OCI-M1 (cell line): ENCODE data around the gene MIAT.
"Not testable (repeated sequence)": the region's sequence is repeated elsewhere in the genome, so short reads cannot be mapped to it uniquely, and the experiment has no call there.

ENCODE experiments used
- DNase-seq: peaks from one replicate; lab custom pipeline; 2025; lab: John Stamatoyannopoulos, UW

MIAT gene

DNA sequence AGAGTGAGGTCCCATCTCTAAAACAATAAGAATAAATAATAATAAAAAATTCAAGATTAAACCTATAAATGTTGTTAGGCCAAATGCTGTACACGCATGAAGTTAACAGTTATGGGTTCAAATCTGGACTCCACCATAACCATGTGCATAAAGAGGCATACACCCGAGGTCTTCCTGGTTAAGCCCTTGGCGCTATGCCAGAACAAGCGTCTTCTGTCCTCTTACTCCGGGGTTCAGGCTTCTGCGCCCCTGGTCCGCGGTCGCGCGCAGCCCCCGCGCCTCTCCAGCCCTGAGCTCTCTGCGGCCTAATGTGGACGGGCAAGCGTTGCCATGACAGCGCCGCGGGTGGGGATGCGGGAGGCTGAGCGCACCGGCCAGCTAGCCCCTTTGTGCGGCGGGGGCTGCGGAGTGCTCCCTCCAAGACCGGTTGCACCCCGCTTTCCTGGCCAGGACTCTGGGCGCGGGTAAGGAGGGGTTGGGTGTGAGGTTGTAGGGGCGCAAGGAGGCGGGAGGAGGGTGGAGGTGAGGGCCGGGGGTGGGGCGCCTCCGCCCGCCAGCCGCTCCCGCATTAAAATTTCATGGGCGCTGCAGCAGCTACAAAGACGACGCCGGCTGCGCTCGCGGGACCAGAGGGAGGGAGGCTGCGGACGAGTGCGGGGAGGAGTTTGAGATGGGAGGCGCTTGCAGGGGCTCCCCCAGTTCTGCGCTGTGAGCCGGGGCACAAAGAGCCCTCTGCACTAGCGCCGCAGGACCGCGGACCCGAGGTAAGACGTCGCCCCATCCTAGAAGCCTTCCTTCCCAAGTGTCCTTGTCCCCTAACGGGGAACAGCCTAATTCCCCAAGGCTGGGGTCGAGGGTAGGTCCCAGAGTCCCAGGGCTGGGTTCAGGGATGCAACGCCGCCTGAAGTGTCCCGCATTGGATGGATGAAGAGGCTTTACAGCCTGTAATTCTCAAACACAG, at the start of gene MIAT:
Gene MIAT (plus strand): TSS at position 698 of the 961 bp plus-strand sequence.
- DNase-seq = no peak

DNA sequence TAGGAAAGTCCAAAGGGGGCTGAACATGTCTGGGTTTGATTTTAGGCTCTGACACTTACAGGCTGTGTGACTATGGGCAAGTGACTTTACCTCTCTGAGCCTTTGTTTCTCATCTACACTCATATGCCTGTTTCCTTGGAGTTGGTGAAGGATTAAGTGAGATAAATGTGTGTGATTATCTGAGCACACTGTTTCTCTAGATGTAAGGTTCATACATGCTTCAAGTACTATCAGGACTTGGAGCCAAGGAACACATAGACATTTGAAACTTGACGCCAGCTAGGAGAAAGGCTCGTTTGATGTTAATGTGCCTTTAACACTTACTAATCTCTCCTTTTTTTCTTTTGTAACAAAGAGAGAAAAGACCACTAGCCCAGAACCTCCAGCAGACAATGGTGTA, 49.3 kb upstream of the MIAT start:
- DNase-seq = no peak

DNA sequence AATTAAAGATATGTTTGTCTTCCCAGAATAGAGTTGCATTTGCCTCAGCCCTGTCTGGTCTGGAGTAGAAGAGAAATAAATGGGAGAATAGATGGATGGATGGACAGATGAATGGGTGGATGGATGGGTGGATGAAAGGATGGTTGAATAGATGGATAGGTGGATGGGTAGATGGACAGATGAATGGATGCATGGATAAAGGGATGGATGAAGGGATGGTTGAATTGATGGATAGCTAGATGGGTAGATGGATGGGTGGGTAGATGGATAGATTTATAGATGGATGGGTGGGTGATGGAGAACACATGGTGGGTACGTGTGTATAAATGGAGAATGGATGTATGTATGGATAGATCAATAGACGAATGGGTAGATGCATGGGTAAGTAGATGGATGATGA, 48.1 kb upstream of the MIAT start:
- DNase-seq = no peak

DNA sequence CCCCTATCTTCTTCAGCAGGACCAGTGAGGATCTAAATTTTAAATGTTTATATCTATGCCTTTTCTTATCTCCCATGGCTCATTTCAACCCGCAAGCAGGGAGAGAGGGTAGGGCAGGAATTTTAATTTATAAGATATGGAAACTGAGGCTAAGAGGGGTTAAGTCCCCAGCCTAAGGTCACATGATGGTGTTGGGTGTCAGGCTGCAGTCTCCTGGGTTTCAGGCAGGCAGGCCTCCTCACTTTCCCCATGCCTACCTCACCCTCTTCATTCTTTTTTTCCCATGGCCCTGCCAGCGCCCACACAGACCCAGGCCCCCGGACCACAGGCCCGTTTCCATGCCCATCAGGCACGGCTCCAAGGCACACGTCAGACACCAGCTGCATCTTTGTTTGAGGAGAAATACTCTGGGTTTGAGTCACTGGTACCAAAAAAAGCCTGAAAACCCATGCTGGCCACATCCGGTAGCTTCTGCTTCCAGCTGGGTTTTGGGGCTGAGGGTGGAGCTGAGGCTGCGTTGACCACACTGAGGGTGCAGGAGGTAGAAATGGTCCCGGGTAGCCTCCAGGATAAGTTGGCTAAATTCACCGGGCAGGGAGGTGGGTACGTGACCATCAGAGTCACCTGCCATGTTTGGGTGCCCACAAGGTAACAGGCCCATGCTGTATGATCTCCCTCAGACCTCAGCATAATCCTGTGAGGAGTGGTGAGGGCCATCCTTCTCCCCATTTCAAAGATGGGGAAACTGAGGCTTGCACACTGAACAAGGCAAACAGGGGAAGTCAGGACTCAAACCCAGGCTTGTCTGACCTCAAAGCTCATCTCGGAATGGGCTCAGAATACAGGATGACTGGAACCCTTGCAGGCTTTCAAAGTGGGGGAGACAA, 47.1 kb upstream of the MIAT start:
- peak; percentile 40 for DNase-seq

DNA sequence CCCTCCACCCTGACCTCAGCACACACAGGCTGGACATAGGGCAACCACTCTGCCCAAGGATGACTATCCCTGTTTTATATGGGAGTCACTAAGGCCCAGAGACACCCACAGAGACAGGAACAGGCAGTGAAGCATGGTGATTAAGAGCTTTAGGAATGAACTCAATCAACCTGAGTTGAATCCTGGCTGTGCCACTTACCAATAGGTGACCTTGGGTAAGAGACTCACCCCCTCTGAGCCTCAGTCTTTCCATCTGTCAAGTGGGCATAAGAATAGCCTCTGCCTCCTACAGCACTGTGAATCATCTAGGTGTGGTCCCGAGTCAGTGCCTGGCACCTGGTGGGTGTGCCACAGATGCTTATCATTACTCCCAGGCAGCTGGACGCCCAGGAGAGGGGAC, 46.4 kb upstream of the MIAT start:
- DNase-seq = no peak

DNA sequence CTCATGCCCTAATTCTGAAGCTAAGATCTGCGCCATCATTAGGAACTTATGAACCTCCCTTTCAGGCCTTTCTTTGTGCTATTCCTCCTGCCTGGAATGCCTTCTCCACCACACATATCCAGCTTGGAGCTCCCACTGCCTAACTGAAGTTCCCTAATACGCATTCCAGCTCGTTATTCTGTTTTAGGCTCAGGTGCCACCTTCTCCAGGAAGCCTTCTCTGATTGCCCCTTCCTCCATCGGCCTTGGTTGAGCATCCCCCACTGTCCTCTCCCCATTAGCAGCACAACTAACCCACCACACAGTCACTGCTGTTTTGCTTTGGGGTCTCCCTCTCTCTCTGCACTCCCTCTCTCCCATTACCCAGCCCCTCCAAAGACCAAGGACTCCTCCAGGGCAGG, 44.7 kb upstream of the MIAT start:
- no peak for DNase-seq

DNA sequence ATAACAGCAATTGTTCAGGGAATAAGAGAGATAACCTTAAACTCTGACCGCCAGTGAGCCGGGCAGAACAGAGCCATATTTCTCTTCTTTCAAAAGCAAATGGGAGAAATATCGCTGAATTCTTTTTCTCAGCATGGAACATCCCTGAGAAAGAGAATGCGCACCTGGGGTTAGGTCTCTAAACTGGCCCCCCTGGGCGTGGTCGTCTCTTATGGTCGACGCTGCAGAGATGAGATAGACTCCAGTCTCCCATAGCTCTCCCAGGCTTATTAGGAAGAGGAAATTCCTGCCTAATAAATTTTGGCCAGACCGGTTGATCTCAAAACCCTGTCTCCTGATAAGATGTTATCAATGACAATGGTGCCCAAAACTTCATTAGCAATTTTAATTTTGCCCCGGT, 43.6 kb upstream of the MIAT start:
- DNase-seq = not testable (repeated sequence)

DNA sequence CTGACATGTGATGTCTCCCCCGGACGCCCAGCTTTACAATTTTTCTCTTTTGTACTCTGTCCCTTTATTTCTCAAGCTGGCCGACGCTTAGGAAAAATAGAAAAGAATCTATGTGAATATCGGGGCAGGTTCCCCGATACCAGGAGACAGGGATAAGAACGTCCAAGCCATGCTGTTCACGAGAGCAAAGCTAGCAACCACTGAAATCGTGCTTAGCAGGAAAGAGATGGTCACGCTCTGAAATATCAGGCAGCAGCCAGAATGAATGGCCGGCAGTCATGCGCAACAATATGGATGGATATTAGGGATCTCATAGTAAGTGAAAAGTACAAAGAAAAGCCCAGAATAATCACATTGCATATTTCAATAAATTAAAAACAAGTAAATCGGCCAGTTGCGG, 43.1 kb upstream of the MIAT start:
- no peak for DNase-seq

DNA sequence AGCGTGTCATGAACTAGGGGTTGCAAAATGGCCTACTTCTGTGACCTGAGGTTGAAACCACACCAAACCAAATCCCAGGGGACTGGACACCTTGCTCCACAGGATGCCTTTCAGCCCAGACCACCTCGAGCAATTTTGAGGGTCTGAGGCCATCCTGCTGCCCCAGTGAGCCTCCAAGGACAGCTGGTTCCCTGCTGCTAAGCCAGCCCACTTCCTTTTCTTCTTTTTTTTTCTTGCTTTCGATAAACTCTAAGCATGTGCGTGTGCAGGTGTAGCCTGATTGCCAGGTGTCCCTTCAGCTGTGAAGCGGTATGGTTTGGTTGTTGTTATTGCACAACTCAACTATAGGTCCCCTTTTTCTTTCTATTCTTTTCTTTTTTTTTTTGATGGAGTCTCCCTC, 42.2 kb upstream of the MIAT start:
- DNase-seq = no peak

DNA sequence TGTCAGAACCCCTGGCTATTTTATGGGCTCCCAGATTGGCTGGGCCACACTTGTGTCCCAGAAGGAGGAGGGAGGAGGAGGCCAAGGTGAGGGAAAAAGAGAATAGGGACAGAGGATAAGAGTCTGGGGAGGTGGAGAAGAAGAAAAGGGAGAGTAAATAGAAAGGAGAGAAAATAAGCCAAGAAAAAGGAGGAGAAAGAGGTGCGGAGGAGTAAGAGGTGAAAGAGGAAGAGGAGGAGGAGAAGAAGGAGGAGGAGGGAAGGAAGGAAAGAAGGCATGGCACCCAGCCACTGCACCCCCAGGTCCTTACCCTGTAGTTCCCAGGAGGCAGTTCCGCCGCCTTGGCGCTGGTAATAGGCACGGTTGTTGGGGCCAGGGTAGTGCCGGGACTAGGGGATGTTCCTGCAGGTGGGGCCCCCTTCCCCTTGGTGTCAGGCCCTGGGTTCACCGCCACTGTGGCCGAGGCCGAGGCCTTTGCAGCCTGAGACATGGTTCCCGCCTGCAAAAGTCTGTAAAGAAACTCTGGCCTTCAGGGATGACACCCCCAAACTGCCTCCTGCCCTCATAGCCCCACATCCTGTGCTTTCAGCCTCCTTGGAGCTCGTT, 41.5 kb upstream of the MIAT start:
- DNase-seq = no peak

DNA sequence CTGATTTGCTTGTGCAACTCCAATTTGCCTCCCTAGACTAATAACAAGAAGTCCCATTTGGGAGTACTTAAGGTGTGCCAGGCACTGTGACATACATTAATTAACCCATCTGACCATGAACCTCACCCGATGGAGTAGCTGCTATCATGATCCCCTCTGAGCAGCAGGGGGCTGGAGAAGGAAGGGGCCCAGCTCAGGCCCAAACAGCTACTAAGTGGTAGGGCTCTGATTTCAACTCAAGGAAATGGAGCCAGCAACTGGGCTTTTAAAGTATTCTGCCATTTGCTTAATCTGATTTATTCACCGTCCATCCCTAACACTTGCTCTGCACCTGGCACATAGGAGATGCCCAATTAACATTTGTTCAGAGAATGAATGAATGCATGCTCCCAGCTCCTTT, 40.7 kb upstream of the MIAT start:
- no peak for DNase-seq

DNA sequence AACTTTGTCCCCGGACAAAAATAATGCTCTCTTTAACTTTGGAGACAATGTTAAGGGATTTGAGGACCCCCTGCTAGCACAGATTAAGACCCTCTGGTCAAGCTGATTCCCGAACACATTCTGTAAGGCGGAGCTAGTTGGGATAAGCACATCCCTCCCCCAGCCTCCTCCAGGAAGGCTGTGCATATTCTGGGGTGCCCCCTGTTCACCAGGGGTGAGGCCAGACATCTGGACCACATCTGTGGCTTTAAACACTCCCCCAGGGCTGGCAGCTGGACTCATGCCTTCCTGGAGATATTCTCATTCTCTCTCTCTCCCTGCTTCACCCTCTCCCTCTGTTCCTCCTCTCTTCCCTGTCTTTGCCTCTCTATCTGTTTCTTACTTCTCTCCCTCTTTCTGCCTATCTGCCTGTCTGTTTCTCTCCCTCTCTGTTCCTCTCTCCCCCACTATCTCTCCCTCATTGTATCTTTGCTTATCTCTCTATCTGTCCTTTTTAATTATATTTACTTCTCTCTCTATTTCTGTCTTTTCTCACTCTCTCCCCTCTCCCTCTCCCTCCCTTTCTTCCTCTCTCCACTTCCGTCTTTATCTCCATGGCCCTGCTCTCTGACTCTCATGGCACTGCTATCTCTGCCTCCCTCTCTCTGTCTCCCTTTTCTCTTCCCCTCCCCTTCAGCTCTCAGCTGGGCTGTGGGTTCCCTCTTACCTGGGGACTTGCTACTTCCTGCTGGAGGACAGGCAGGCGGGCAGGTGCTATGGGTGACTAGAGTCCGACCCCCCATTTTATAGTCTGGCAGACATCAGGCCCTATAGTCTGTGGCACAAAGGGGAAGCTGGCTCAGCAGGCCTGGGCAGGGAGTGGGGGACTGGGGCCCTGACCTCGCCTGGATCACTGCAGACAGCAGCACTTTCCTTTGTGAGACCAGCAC, 39.9 kb upstream of the MIAT start, which contains the start of gene CRYBB1:
Gene CRYBB1 (minus strand): TSS at position 757 of the 929 bp plus-strand sequence. CDS start 1,708 bp downstream, outside the sequence.
- peak; percentile 92 for DNase-seq

DNA sequence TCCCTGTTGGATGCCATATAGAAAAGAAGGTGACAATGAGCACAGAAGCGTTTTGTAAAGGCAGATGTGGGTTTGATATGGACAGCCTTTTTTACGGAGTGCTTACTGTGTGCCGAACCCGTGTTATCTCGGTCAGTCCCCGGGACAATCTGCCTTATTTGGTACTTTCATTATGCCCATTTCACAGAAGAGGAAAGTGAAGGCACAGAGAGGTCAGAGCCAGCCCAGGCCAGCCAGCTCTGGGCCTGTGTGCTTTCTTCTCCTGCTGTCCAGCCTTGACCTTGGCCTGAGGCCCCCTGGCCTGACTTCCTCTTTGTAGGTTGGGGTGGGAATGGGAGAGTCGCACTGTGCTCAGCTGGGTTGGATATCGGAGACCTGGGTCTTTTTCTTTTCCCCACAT, 38.9 kb upstream of the MIAT start:
- no peak for DNase-seq

DNA sequence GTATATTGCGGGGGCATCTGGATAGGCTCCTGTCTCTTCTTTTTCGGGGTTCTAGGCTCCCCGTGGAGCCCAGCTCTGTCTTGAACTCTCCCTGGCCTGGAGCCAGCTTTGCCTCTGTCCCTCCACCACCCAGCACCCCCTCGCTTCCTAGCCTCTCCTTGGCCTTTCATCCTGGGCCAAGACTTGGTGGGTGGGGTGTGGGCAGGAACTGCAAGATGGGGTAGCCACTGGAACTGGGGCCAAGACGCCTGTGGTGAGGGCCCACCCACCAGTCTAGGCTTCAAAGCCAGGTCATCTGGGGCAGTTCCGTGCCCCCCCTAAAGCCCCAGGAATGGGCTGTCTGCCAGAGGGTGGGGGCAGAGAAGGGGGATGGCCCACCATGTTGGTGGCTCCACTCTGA, 37.9 kb upstream of the MIAT start:
- no peak for DNase-seq

DNA sequence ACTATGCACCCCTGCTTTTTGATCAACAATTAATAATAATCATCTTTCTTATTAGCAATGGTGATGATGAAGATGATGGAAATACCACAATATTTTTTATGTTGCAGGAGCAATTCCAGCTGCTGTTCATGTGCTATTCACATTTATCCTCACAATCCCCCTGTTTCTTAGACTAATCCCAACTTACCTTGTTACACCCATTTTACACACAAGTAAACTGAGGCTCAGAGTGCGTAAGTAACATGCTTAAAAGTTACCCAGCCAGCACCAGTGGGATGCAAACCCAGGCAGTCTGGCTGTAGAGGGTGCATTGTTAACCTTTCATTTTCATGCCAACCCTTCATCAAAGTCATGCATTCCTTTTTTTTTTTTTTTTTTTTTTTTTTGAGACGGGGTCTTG, 37.2 kb upstream of the MIAT start:
- no peak for DNase-seq

DNA sequence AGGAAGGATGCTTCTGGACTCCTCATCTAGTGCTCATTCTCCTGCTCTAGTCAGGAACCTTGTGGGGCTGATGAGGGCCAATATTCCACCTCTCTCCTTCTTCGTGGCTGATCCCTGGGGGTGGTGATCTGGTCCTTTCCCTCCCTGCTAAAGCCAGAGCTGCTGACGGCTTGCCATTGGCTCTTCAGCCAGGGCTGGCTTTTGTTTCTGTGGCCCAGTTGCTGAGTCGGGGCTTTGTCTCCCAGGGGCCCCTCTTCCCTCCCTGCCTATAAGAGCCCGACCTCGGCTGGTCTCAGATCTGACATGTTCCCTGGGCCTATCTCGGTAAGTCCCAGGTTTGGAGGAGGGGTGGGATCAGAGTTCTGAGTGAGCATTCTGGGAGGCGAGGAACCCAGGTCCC, 35.7 kb upstream of the MIAT start, which contains the start of gene CRYBA4:
Gene CRYBA4 (plus strand): TSS at position 301 of the 400 bp plus-strand sequence. CDS start 634 bp downstream, outside the sequence.
- no peak for DNase-seq

DNA sequence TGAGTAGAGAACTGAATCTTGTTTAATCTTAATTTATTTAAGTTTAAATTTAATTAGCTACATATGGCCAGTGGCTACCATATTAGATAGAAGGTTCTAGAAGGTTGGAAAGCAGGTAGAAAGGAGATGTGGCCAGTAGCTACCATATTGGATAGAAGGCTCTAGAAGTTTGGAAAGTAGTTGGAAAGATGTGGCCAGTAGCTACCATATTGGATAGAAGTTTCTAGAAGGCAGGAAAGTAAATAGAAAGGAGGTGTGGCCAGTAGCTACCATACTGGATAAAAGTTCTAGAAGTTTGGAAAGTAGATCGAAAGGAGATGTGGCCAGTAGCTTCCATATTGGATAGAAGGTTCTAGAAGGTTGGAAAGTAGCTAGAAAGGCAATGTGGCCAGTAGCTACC, 33.4 kb upstream of the MIAT start:
- DNase-seq = no peak

DNA sequence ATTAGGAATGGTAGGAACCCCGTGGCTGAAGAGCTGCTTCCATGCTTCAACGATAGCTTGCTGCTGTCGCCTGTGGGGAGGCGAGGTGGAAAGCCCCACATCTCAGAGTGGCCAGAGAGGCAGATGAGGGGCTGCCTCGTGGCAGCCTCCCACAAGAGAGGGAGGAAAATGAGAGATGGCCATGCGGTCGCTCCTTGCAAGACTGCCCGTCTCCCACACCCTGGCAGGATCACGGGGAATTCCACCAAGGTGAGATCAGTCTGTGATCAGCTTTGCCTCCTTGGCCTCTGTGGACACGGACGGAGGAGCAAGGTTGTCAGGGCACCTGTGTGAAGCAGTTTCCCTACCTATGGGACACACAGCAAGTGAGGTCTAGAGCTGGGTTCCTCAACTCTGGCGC, 32.6 kb upstream of the MIAT start:
- no peak for DNase-seq

DNA sequence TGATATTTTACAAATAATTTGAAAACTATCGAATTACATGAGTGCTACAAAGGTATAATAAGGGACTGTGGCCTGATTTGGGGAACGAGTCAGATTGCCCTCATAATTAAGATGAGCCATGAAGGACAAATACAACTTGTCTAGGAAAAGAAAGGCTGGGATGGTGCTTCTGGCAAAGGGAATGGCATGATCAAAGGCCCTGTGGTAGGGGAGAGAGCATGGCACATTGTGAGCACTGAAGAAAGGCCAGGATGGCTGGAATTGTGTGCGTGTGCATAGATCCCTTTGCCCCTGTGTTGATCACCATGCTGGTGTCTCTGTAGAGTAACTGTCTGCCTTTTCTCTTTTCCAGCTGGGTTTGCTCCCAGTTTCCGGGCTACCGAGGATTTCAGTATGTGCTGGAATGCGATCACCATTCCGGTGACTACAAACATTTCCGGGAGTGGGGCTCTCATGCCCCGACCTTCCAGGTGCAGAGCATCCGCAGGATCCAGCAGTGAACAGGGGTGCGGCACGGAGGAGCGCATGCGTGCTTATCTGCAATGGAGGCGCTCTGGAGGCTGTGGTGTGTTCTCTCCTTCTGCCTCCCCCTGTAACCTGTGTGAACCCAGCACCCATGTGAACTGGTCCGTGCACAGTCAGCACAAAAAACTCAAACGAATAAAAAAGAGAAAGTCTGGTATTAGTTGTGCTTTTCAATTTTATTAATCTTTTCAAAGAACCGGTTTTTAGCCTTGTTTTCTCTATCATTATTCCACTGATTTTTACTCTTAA, 27.2 kb upstream of the MIAT start:
- no peak for DNase-seq

DNA sequence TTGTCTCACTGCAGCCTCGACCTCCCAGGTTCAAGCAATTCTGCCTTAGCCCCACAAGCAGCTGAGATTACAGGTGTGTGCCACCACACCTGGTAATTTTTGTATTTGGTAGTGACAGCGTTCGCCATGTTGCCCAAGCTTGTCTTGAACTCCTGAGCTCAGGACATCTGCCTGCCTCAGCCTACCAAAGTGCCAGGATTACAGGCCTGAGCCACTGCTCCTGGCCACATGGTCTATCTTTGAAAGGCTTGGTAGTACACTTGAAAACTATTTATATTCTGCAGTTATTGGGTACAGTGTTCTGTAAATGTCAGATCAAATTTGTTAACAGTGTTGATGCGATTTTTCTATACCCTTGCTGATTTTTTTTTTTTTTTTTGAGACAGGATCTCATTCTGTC, 26.1 kb upstream of the MIAT start:
- no peak for DNase-seq
